PC-9 (cell line): ENCODE results near the gene PSMD1.

Experiments used
- CTCF ChIP-seq: fragments of 200-600 bp; sonication (generic); conservative IDR thresholded peaks from 2 replicates; pipeline ENCODE4 v1.6.1; 2017; ENCODE audit warnings: mixed run types, antibody characterized with exemption, mild to moderate bottlenecking, moderate library complexity
- EZH2 ChIP-seq: fragments of 200-600 bp; sonication (generic); IDR thresholded peaks from 2 replicates; pipeline ENCODE4 v1.8.0; 2017; ENCODE audit warnings: antibody characterized with exemption, low read depth

GRCh38 chr2:231062776-231063175 lies 6.1 kb downstream of the PSMD1 start:
- TF ChIP-seq CTCF = no peak
- no peak for TF ChIP-seq EZH2
